ENCODE results near the gene USP21. TPM values are rescaled to one million over a fixed set of nuclear protein-coding genes. Genes with fewer than 3 reads are reported as not detected.

The USP21 gene
- total and polyA plus RNA-seq, 9 of the 15 experiments (the other 6 are each of a cell fraction or from before 2014, with no cell fraction given): 4.9 to 52.4 (median 21.6) TPM

DNA sequence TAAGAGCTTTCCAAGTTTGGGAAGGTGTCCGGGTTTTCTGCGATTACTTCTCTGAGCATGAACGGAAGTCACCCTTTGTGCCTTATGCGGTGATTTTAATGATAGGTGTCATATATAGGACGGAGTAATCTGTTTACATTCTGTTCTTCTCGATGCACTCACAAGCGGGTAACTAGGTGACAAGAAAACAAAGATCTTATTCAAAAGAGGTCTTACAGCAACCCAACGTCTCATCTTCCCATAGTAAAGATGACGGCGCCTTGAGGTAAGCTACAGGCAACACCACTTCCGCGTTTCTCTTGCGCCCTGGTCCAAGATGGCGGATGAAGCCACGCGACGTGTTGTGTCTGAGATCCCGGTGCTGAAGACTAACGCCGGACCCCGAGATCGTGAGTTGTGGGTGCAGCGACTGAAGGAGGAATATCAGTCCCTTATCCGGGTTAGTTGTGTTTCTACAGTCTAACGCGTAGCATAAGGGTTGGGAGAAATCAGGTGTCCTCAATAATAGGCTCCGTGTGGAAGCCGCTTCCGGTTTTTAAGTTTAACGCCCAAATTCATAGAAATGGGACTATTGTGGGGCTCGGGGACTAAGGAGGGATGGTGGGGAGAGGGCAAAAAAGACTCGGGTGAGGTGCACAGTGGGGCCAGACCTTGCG lies 5.5 kb upstream of the USP21 start, which contains the start of gene UFC1 (continued):
- TF ChIP-seq, protein P1, sequence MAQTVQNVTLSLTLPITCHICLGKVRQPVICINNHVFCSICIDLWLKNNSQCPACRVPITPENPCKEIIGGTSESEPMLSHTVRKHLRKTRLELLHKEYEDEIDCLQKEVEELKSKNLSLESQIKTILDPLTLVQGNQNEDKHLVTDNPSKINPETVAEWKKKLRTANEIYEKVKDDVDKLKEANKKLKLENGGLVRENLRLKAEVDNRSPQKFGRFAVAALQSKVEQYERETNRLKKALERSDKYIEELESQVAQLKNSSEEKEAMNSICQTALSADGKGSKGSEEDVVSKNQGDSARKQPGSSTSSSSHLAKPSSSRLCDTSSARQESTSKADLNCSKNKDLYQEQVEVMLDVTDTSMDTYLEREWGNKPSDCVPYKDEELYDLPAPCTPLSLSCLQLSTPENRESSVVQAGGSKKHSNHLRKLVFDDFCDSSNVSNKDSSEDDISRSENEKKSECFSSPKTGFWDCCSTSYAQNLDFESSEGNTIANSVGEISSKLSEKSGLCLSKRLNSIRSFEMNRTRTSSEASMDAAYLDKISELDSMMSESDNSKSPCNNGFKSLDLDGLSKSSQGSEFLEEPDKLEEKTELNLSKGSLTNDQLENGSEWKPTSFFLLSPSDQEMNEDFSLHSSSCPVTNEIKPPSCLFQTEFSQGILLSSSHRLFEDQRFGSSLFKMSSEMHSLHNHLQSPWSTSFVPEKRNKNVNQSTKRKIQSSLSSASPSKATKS (CRISPR knock-in tag; IDR thresholded peaks at IDR 0.05): no peak
- TF ChIP-seq KAT8 (IDR thresholded peaks at IDR 0.05; ENCODE audit: low read depth) (peak; percentile 72), ZNF431 (CRISPR knock-in tag; IDR thresholded peaks at IDR 0.05) (no peak), TAL1 (IDR thresholded peaks at IDR 0.05) (no peak), HOXB6 (CRISPR knock-in tag; IDR thresholded peaks at IDR 0.05; ENCODE audit: borderline replicate concordance) (no peak), SMAD1 (IDR thresholded peaks at IDR 0.05; ENCODE audit: low read depth, low read length, partially characterized antibody) (peak; percentile 86), PHTF2 (CRISPR knock-in tag; IDR thresholded peaks at IDR 0.05) (0 out of 2 replicates have a peak, but pooled peaks have one; percentile 29), CBX1 (IDR thresholded peaks at IDR 0.05; ENCODE audit: low read depth) (no peak), ZNF644 (tag; IDR thresholded peaks at IDR 0.05; ENCODE audit: low read depth) (peak; percentile 91), ESRRB (CRISPR knock-in tag; IDR thresholded peaks at IDR 0.05; ENCODE audit: borderline replicate concordance) (no peak)
- TF ChIP-seq, protein P2, sequence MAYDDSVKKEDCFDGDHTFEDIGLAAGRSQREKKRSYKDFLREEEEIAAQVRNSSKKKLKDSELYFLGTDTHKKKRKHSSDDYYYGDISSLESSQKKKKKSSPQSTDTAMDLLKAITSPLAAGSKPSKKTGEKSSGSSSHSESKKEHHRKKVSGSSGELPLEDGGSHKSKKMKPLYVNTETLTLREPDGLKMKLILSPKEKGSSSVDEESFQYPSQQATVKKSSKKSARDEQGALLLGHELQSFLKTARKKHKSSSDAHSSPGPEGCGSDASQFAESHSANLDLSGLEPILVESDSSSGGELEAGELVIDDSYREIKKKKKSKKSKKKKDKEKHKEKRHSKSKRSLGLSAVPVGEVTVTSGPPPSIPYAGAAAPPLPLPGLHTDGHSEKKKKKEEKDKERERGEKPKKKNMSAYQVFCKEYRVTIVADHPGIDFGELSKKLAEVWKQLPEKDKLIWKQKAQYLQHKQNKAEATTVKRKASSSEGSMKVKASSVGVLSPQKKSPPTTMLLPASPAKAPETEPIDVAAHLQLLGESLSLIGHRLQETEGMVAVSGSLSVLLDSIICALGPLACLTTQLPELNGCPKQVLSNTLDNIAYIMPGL (CRISPR knock-in tag; IDR thresholded peaks at IDR 0.05): no peak
- TF ChIP-seq, protein P3, sequence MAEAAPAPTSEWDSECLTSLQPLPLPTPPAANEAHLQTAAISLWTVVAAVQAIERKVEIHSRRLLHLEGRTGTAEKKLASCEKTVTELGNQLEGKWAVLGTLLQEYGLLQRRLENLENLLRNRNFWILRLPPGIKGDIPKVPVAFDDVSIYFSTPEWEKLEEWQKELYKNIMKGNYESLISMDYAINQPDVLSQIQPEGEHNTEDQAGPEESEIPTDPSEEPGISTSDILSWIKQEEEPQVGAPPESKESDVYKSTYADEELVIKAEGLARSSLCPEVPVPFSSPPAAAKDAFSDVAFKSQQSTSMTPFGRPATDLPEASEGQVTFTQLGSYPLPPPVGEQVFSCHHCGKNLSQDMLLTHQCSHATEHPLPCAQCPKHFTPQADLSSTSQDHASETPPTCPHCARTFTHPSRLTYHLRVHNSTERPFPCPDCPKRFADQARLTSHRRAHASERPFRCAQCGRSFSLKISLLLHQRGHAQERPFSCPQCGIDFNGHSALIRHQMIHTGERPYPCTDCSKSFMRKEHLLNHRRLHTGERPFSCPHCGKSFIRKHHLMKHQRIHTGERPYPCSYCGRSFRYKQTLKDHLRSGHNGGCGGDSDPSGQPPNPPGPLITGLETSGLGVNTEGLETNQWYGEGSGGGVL (CRISPR knock-in tag; IDR thresholded peaks at IDR 0.05): no peak
- TF ChIP-seq, protein P4, sequence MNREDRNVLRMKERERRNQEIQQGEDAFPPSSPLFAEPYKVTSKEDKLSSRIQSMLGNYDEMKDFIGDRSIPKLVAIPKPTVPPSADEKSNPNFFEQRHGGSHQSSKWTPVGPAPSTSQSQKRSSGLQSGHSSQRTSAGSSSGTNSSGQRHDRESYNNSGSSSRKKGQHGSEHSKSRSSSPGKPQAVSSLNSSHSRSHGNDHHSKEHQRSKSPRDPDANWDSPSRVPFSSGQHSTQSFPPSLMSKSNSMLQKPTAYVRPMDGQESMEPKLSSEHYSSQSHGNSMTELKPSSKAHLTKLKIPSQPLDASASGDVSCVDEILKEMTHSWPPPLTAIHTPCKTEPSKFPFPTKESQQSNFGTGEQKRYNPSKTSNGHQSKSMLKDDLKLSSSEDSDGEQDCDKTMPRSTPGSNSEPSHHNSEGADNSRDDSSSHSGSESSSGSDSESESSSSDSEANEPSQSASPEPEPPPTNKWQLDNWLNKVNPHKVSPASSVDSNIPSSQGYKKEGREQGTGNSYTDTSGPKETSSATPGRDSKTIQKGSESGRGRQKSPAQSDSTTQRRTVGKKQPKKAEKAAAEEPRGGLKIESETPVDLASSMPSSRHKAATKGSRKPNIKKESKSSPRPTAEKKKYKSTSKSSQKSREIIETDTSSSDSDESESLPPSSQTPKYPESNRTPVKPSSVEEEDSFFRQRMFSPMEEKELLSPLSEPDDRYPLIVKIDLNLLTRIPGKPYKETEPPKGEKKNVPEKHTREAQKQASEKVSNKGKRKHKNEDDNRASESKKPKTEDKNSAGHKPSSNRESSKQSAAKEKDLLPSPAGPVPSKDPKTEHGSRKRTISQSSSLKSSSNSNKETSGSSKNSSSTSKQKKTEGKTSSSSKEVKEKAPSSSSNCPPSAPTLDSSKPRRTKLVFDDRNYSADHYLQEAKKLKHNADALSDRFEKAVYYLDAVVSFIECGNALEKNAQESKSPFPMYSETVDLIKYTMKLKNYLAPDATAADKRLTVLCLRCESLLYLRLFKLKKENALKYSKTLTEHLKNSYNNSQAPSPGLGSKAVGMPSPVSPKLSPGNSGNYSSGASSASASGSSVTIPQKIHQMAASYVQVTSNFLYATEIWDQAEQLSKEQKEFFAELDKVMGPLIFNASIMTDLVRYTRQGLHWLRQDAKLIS (CRISPR knock-in tag; IDR thresholded peaks at IDR 0.05): peak; percentile 95
- TF ChIP-seq, protein P5, sequence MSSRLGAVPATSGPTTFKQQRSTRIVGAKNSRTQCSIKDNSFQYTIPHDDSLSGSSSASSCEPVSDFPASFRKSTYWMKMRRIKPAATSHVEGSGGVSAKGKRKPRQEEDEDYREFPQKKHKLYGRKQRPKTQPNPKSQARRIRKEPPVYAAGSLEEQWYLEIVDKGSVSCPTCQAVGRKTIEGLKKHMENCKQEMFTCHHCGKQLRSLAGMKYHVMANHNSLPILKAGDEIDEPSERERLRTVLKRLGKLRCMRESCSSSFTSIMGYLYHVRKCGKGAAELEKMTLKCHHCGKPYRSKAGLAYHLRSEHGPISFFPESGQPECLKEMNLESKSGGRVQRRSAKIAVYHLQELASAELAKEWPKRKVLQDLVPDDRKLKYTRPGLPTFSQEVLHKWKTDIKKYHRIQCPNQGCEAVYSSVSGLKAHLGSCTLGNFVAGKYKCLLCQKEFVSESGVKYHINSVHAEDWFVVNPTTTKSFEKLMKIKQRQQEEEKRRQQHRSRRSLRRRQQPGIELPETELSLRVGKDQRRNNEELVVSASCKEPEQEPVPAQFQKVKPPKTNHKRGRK (tag; IDR thresholded peaks at IDR 0.05): no peak
- TF ChIP-seq, protein P6, sequence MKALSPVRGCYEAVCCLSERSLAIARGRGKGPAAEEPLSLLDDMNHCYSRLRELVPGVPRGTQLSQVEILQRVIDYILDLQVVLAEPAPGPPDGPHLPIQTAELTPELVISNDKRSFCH (CRISPR knock-in tag; IDR thresholded peaks at IDR 0.05): no peak
- TF ChIP-seq, protein P6 (tag; IDR thresholded peaks at IDR 0.05): peak; percentile 68; the same call in 1 of the 2 replicates
